ENCODE measurements around the gene C4BPA. TPM values are rescaled to one million over a fixed set of nuclear protein-coding genes. Genes with fewer than 3 reads are reported as not detected.

Gene C4BPA
- polyA plus RNA-seq, 1 of the 3 experiments (the other 2 are of a cell fraction), result not detected

GRCh38 chr1:207130252-207131036 is 26.4 kb downstream of the C4BPA start:
- 0% methylated on average over 1 of the region's 1 CpG for WGBS (ENCODE audit: low lambda C conversion rate)
- no peak overlapping the region for H2AFZ ChIP-seq (ENCODE audit: low read depth)
- no peaks in the 10 kb centered on the region for H4K20me1 ChIP-seq (ENCODE audit: insufficient read depth)
- no peak for TF ChIP-seq ZBTB33 (IDR thresholded peaks at IDR 0.05; ENCODE audit: borderline replicate concordance, low read depth)
- TF ChIP-seq JUND (IDR thresholded peaks at IDR 0.05), result no peak
- no peak for TF ChIP-seq CHD2 (IDR thresholded peaks at IDR 0.05; ENCODE audit: low read length, partially characterized antibody)
- no peak for TF ChIP-seq FOXM1 (IDR thresholded peaks at IDR 0.05; ENCODE audit: low read depth)
- TF ChIP-seq USF2 (IDR thresholded peaks at IDR 0.05; ENCODE audit: borderline replicate concordance, low read depth, low read length), result no peak
- TF ChIP-seq MEF2A (IDR thresholded peaks at IDR 0.05; ENCODE audit: borderline replicate concordance, low read depth), result no peak
- no peak for TF ChIP-seq TCF12 (IDR thresholded peaks at IDR 0.05)
- TF ChIP-seq MAX (IDR thresholded peaks at IDR 0.05; ENCODE audit: low read depth), result no peak
- no peak for TF ChIP-seq GABPA (IDR thresholded peaks at IDR 0.05; ENCODE audit: low read depth)
- no peak for TF ChIP-seq RFX5 (IDR thresholded peaks at IDR 0.05; ENCODE audit: low read length)
- no peak for TF ChIP-seq CTCF (IDR thresholded peaks at IDR 0.05)
- TF ChIP-seq ELF1 (IDR thresholded peaks at IDR 0.05), result no peak
- no peak for TF ChIP-seq RXRA (IDR thresholded peaks at IDR 0.05; ENCODE audit: borderline replicate concordance, low read depth)
- TF ChIP-seq YY1 (IDR thresholded peaks at IDR 0.05; ENCODE audit: low read depth), result no peak
- no peak for TF ChIP-seq TAF1 (IDR thresholded peaks at IDR 0.05; ENCODE audit: borderline replicate concordance, low read depth, low read length)
- H3K4me3 ChIP-seq (ENCODE audit: low read depth in 2 of 2, low read length in 1 of 2), result no peak overlapping the region
- no peaks in the 10 kb centered on the region for H3K36me3 ChIP-seq (replicated peaks in 1 of 2; ENCODE audit: control insufficient read depth in 1 of 2, insufficient read depth in 2 of 2, low read length in 1 of 2)
- no peaks in the 10 kb centered on the region for H3F3A ChIP-seq (replicated peaks; ENCODE audit: insufficient read depth)
- H3K4me2 ChIP-seq, result no peak overlapping the region
- no peak for DNase-seq
- H3K9me2 ChIP-seq, result no peaks in the 10 kb centered on the region
- H3K4me1 ChIP-seq (ENCODE audit: control insufficient read depth in 1 of 2, insufficient read depth in 2 of 2, low read depth in 1 of 2, low read length in 1 of 2), result no peaks in the 10 kb centered on the region
- no peak overlapping the region for H3K9ac ChIP-seq
- CTCF ChIA-PET, result no interaction called here
- no peak overlapping the region for H3K27ac ChIP-seq (ENCODE audit: low read depth in 2 of 2, low read length in 1 of 2)
- no peaks in the 10 kb centered on the region for H3K9me3 ChIP-seq
- POLR2A ChIA-PET, result no interaction called here
- H3K27me3 ChIP-seq (ENCODE audit: insufficient read depth), result no peaks in the 10 kb centered on the region
- H3K79me2 ChIP-seq (ENCODE audit: insufficient read depth), result no peaks in the 10 kb centered on the region
